Fibroblast of villous mesenchyme (primary cell): ENCODE data around the gene NDUFB1. TPM values are rescaled to one million over a fixed set of nuclear protein-coding genes. Genes with fewer than 3 reads are reported as not detected.

Source experiments
- DNase-seq: peaks from one replicate; pipeline ENCODE4 v3.0.0-alpha.2; 2010; ENCODE audit warnings: low read depth
- H3K4me3 ChIP-seq: 2 replicates; pipeline ENCODE4 v1.5.1; 2011; ENCODE audit warnings: low read depth, mild to moderate bottlenecking, low read length
- CTCF ChIP-seq: IDR thresholded peaks from 2 replicates; pipeline ENCODE4 v1.5.1; 2012; ENCODE audit warnings: low read depth, mild to moderate bottlenecking, low read length; ENCODE audit not compliant: insufficient read depth
- total RNA-seq: library from RNA; depleted of rRNA; stranded (reverse); fragments of >200 nt; gene quantifications from 2 replicates; pipeline ENCODE4 v1.2.3, GENCODE V29; 2012

Gene NDUFB1
- total RNA-seq: 243 and 263 TPM in 2 replicates

GRCh38 chr14:92121670-92122350, at the start of gene NDUFB1, which contains the start of gene CPSF2:
Gene NDUFB1 (minus strand): TSS chr14:92121706. CDS start chr14:92117637, 4,069 bp downstream.
Gene CPSF2 (plus strand): TSS chr14:92121969. CDS start chr14:92130985, 9,016 bp downstream.
- no peak for TF ChIP-seq CTCF
- H3K4me3 ChIP-seq: peak within 1 kb of the TSS; percentile 73
- peak; percentile 82 for DNase-seq

DNA sequence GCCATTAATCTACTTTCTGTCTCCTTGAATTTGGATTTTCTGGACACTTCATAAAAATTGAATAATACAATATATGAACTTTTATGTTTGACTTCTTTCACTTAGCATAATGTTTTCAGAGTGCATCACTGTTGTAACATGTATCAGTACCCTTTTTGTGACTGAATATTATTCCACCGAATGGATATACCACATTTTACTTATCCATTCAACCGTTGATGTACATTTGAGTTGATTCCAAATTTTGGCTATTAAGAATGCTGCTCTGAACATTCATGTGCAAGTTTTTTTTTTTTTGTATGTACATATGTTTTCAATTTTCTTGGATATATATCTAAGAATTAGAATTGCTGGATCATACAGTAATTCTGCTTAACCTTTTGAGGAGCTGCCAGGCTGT, 43.5 kb upstream of the NDUFB1 start:
- H3K4me3 ChIP-seq: no peak overlapping the region
- TF ChIP-seq CTCF: no peak
- no peak for DNase-seq

GRCh38 chr14:92161521-92161920, 40.0 kb upstream of the NDUFB1 start:
- no peak for TF ChIP-seq CTCF
- no peak overlapping the region for H3K4me3 ChIP-seq
- DNase-seq: no peak

DNA sequence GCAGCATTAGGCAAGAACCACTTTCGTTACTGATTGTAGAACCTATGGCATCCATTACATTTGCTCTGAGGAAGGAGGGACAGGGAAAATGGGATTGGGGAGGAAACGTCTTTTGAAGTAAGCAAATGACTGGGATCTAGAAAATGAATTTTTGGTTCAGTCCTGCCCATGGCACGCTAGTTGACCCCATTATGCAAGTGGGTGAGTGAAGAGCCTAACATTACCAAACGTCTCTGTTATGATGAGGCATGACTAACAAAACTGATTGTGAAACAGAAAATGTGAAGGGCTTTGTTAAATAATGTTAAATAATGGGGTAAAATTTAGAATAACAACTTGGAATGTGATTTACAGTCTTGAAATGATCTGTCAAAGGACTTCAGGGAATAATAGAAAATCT, 39.1 kb upstream of the NDUFB1 start:
- H3K4me3 ChIP-seq: no peak overlapping the region
- peak; percentile 81 for DNase-seq

GRCh38 chr14:92154283-92154942, 32.9 kb upstream of the NDUFB1 start:
- no peak for DNase-seq
- no peak for TF ChIP-seq CTCF
- no peak overlapping the region for H3K4me3 ChIP-seq

More for the DNA sequence above, 39.1 kb upstream of the NDUFB1 start:
- TF ChIP-seq CTCF: no peak

- TF ChIP-seq CTCF: no peak
Observed at GRCh38 chr14:92153581-92153980, 32.1 kb upstream of the NDUFB1 start.

DNA sequence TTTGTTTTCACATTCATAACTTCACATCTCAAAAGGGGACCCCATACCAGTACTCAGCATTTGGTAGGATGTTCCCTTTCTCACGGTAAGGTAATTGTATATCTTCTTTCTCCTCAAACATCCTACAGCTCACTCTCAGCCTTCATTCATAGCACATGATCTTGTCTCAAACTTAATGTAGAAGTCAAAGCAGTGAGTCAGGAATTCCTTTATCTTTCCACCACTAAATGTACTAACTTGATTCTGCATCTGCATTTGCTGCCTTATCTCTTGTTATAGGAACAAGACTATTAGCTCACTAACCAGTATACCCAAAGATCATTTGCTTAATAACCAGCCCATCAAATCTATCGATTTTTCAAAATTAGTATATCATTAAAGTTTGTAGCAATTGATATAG, 23.2 kb upstream of the NDUFB1 start:
- no peak overlapping the region for H3K4me3 ChIP-seq
- TF ChIP-seq CTCF: no peak
- DNase-seq: peak; percentile 40

More at GRCh38 chr14:92153581-92153980, 32.1 kb upstream of the NDUFB1 start:
- H3K4me3 ChIP-seq: no peak overlapping the region
- no peak for DNase-seq
